ENCODE measurements around the gene TYMS. TPM values are rescaled to one million over a fixed set of nuclear protein-coding genes. Genes with fewer than 3 reads are reported as not detected.

The TYMS gene
- total and polyA plus RNA-seq, 12 donors = 0.32 to 19.2 (median 3.8) TPM; not detected in 1

DNA sequence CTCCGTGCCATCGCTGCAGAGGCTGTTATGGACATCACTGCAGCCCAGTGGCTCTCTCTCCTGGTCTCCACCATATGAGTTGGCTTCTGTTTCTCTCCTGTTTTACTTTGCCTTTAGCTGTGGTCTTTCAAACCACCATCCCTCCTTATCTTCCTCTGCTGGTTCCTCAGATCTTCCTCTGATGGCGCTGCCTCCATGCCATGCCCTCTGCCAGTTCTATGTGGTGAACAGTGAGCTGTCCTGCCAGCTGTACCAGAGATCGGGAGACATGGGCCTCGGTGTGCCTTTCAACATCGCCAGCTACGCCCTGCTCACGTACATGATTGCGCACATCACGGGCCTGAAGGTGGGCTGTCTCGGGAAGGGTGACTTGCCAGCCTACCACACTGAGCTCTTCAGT is 13.1 kb downstream of the TYMS start:
- no peak for DNase-seq
- Histone ChIP-seq H3K9me3 (replicated peaks in 1 of 3) (no peaks in the 10 kb centered on the region), H3K4me1 (replicated peaks in 1 of 2) (no peaks in the 10 kb centered on the region), H3K4me3 (no peak overlapping the region), H3K27me3 (no peaks in the 10 kb centered on the region), H3K36me3 (replicated peaks in 1 of 2) (peaks cover 0 to 46% of the 10 kb centered on the region in 2 donors), H3K27ac (no peak overlapping the region)
- WGBS, 4 donors = 96 to 97% (median 97%) methylated on average over 11 of the region's 11 CpGs
- intact Hi-C loops (cut with DNase I) = no loop called here
- TF ChIP-seq POLR2A (IDR thresholded peaks at IDR 0.05) = no peak
- TF ChIP-seq, protein P1, sequence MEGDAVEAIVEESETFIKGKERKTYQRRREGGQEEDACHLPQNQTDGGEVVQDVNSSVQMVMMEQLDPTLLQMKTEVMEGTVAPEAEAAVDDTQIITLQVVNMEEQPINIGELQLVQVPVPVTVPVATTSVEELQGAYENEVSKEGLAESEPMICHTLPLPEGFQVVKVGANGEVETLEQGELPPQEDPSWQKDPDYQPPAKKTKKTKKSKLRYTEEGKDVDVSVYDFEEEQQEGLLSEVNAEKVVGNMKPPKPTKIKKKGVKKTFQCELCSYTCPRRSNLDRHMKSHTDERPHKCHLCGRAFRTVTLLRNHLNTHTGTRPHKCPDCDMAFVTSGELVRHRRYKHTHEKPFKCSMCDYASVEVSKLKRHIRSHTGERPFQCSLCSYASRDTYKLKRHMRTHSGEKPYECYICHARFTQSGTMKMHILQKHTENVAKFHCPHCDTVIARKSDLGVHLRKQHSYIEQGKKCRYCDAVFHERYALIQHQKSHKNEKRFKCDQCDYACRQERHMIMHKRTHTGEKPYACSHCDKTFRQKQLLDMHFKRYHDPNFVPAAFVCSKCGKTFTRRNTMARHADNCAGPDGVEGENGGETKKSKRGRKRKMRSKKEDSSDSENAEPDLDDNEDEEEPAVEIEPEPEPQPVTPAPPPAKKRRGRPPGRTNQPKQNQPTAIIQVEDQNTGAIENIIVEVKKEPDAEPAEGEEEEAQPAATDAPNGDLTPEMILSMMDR (IDR thresholded peaks at IDR 0.05) = no peak

DNA sequence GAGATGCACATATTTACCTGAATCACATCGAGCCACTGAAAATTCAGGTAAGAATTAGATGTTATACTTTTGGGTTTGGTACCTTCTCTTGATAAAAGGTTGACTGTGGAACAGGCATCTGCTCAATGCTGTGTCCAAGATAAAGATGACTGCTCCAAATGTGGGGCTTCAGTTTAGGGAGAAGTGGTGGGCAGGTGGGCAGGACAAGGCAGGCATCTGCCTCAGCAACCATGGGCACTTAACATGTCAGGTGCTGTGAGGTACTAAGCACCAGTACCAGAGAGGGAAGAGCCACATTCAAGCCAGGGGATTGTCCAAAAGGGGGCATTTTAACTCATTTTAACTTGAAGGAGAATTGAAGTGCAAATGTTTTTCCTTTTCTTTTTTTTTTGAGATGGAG is 14.0 kb downstream of the TYMS start:
- no peak overlapping the region for H3K27ac ChIP-seq
- no peak overlapping the region for H3K4me3 ChIP-seq
- intact Hi-C loops (cut with DNase I) = no loop called here
- no peak for DNase-seq
- H3K4me1 ChIP-seq (replicated peaks in 1 of 2) = no peaks in the 10 kb centered on the region
- WGBS, 4 donors = 92 to 100% (median 98%) methylated on average over 1 of the region's 1 CpG
- H3K9me3 ChIP-seq (replicated peaks in 1 of 3) = no peaks in the 10 kb centered on the region
- H3K36me3 ChIP-seq (replicated peaks in 1 of 2) = peaks cover 0 to 47% of the 10 kb centered on the region in 2 donors
- TF ChIP-seq, protein P1 (IDR thresholded peaks at IDR 0.05) = no peak
- no peak for TF ChIP-seq POLR2A (IDR thresholded peaks at IDR 0.05)
- H3K27me3 ChIP-seq = no peaks in the 10 kb centered on the region

DNA sequence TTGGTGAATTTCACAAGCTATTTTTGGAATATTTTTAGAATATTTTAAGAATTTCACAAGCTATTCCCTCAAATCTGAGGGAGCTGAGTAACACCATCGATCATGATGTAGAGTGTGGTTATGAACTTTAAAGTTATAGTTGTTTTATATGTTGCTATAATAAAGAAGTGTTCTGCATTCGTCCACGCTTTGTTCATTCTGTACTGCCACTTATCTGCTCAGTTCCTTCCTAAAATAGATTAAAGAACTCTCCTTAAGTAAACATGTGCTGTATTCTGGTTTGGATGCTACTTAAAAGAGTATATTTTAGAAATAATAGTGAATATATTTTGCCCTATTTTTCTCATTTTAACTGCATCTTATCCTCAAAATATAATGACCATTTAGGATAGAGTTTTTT is 15.9 kb downstream of the TYMS start:
- WGBS, 4 donors = 84 to 97% (median 93%) methylated on average over 3 of the region's 3 CpGs
- Histone ChIP-seq H3K27ac (no peak overlapping the region), H3K27me3 (no peaks in the 10 kb centered on the region), H3K9me3 (replicated peaks in 1 of 3) (no peaks in the 10 kb centered on the region), H3K4me3 (no peak overlapping the region), H3K4me1 (replicated peaks in 1 of 2) (peaks cover 0 to 5% of the 10 kb centered on the region in 2 donors), H3K36me3 (replicated peaks in 1 of 2) (peaks cover 0 to 55% of the 10 kb centered on the region in 2 donors)
- DNase-seq = no peak
- intact Hi-C loops (cut with DNase I) = no loop called here
- TF ChIP-seq POLR2A (IDR thresholded peaks at IDR 0.05) = no peak
- TF ChIP-seq, protein P1 (IDR thresholded peaks at IDR 0.05) = no peak

DNA sequence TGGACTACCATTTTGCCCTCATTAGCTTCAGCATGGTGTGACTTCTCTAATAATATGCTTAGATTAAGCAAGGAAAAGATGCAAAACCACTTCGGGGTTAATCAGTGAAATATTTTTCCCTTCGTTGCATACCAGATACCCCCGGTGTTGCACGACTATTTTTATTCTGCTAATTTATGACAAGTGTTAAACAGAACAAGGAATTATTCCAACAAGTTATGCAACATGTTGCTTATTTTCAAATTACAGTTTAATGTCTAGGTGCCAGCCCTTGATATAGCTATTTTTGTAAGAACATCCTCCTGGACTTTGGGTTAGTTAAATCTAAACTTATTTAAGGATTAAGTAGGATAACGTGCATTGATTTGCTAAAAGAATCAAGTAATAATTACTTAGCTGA is 16.3 kb downstream of the TYMS start:
- Histone ChIP-seq H3K36me3 (replicated peaks in 1 of 2) (peaks cover 0 to 55% of the 10 kb centered on the region in 2 donors), H3K4me3 (no peak overlapping the region), H3K4me1 (replicated peaks in 1 of 2) (peaks cover 0 to 5% of the 10 kb centered on the region in 2 donors), H3K9me3 (replicated peaks in 1 of 3) (no peaks in the 10 kb centered on the region), H3K27me3 (no peaks in the 10 kb centered on the region), H3K27ac (no peak overlapping the region)
- no peak for DNase-seq
- WGBS, 4 donors = 72 to 81% (median 77%) methylated on average over 5 of the region's 5 CpGs
- intact Hi-C loops (cut with DNase I) = no loop called here
- TF ChIP-seq, protein P1 (IDR thresholded peaks at IDR 0.05) = no peak
- TF ChIP-seq POLR2A (IDR thresholded peaks at IDR 0.05) = no peak
